COLO829 (cell line): ENCODE results near the gene KRT12.
"Not testable (repeated sequence)": the region's sequence is repeated elsewhere in the genome, so short reads cannot be mapped to it uniquely, and the experiment has no call there.

Experiments
- DNase-seq: peaks from one replicate; pipeline ENCODE4 v3.0.0; 2012; ENCODE audit warnings: low spot score

Gene KRT12

DNA sequence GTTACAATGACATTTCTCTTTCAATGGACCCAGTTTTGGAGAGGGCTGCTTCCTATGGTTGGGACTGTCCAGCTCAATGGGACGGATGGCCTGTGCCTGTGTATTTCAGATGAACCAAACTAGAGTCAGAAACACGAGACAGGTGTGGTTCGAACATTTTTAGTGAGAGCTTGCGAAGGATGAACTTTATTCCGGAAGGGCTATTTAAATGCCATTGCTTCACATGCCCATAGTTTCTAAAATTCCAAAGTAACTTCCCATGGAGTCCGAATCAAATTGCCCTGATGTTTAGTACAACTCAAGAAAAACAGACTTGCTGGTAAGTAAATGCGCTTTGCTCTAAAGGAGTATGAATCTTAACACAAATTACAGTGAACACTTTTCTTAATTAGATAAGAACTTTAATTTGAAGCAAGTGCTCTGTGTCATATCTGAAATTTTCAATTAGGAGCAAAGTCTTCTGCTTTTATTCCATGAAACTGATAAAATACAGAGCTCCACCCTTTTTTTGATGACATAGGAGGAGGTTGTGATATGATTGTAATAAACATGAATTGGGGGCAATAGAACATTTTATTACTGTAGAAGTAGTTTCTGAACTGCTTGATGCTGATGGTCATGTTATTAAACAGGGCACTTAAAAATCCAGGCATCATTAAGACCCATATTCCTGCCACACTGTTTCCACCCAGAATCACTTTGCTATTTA lies 16.8 kb upstream of the KRT12 start:
- no peak for DNase-seq

GRCh38 chr17:40883031-40883430 lies 16.0 kb upstream of the KRT12 start:
- DNase-seq = no peak

DNA sequence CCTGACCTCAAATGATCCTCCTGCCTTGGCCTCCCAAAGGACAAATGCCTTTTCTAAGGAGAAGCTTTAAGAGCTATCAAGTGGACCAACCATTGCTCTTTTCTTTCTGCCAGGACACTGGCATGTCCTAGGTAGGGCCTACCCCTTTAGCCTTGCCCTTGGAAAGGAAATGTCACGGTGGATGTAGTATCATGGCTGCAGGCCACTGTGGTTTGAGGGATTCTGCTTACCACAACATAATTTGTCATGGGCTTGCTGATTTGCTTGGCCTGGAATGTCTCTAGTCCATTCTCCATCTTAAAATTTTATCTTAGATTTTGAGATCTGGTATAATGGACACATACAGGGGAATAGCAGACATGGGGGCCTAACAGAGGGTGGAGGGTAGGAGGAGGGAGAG lies 12.0 kb upstream of the KRT12 start:
- no peak for DNase-seq

DNA sequence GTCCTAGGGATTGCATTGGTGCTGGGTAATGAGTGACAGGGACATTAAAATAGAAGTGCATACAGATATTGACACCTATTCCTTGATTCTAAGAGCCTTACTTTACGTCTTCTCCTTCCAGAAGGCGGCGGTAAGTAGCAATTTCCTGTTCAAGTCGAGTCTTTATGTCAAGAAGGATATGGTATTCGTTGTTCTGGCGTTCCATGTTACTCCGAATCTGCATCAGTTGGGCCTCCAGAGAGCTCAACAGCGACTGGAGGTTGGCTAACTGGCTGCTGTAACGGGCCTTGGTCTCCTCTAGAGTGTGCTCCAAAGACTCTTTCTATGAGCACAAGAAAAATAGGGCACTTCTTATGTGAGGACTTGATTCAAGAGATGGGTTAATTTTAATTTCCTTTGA lies 11.0 kb upstream of the KRT12 start:
- DNase-seq = no peak

DNA sequence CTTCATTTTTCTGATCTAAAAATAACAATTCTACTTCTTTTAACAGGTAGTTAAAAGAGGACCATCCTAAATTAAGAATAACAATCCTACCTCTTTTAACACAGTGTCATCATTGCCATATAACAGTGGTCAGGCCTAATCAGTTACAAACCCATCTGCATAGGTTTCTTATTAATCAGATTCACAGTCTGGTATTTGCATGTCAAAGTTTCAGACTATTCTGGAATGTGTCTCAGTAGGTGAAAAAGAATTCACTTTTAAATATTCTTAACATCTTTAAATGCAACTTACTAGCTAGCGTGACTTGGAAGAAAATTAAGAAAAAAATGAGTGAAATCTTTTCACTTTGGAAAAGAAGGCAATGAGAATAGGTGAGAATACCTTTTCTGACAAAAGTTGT lies 6.8 kb upstream of the KRT12 start:
- no peak for DNase-seq

DNA sequence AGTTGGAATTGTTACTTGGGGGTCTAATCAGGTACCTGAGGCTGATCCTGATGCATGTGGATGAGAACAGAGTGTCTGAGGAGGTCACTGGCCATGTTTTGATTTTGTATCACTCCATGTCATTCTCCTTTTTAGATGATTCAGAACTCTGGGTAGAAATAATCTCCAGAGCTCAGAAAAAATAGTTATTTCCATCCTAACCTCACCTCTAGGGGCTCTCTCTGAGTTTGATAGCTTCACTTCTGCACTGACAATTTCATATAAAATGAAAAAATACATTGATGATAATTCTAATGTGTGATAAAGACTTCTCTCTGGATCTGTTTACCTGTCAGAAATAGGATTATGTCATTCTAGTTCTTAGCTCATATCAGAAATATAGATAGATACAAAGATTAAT lies 6.2 kb upstream of the KRT12 start:
- DNase-seq = no peak

GRCh38 chr17:40872416-40872815 lies 5.4 kb upstream of the KRT12 start:
- no peak for DNase-seq

DNA sequence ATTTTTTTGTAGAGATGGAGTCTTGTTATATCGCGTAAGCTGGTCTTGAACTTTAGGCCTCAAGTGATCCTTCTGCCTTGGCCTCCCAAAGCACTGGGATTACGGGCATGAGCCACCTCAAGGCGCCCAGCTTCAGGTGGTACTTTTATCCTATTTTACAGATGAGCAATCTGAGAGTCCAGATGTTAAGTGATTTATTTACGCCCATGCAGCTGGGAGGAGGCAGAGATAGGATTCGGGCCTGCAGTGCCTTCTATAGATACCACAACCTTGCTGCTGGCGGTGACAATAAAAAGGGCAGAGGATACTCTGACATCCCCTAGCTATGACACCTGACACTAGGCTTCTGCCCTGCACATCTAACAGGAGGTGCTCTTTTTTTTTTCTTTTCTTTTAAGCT lies 4.3 kb upstream of the KRT12 start:
- DNase-seq = no peak

- DNase-seq = no peak
Measured at GRCh38 chr17:40870136-40870535, 3.1 kb upstream of the KRT12 start.

DNA sequence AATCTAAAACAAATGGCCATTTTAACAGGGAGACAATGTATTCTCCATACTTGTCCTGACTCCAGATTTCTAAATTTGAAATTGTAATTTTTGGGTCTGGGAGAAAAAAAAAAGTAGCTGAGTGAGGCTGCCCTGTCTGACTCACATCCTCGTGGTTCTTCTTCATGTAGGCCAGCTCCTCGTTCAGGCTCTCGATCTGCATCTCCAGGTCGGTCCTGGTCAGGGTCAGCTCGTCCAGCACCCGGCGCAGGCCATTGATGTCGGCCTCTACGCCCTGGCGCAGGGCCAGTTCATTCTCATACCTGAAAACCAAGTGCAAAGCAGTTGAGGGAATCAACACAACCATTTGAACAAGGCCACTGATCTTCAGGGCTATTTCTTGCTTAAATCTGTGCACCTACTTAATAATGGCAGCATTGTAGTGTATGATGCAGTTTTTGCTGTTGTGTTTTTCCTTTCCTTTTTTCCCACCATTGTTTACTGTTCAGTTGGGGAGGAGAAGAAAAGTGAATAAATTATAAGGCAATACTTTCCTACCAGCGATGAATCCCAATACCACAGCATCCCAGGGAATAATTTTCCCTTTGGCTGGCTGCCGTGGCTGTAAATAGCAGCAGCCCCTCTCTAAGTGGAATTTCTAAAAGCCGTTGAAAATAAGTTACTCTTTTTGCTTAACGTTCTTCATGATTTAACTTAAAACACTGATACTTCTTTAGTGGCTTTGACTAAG lies 2.2 kb downstream of the KRT12 start:
- DNase-seq = peak; percentile 57

- DNase-seq = no peak
Measured at GRCh38 chr17:40862985-40863733, 3.9 kb downstream of the KRT12 start.

DNA sequence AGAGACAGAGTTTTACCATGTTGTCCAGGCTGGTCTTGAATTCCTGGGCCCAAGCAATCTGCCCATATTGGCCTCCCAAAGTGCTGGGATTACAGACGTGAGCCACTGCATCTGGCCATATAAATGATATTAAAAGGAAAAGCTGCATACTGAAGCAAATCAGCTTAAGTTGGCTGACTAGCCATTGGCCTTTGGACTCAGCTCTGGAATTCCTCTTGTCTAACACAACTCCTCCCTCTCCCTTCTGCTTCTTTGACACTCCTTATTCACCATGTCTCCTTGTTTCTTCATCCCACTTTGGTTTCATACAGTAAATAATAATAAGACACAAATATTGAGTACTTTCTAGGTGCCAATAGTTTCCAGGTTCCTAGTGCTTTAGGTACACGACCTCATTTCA lies 7.5 kb downstream of the KRT12 start:
- no peak for DNase-seq

GRCh38 chr17:40858667-40859066 lies 8.4 kb downstream of the KRT12 start:
- DNase-seq = not testable (repeated sequence)

DNA sequence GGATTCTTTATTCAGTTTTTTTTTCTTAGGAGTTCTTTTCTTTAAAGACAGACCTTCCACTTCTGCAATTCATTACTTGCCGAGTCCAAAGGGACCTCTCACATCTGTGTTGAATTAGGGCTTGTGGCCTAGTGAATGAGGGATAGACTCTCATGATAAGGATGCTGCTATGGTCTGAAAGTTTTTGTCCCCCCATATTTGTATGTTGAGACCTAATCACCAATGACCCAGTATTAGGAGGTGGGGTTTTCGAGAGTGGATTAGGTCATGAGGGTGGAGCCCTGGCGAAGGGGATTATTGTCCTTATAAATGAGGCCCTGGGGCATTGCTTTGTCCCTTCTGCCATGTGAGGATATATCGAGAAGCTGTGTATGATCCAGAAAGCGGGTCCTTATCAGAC lies 9.5 kb downstream of the KRT12 start:
- DNase-seq = no peak

DNA sequence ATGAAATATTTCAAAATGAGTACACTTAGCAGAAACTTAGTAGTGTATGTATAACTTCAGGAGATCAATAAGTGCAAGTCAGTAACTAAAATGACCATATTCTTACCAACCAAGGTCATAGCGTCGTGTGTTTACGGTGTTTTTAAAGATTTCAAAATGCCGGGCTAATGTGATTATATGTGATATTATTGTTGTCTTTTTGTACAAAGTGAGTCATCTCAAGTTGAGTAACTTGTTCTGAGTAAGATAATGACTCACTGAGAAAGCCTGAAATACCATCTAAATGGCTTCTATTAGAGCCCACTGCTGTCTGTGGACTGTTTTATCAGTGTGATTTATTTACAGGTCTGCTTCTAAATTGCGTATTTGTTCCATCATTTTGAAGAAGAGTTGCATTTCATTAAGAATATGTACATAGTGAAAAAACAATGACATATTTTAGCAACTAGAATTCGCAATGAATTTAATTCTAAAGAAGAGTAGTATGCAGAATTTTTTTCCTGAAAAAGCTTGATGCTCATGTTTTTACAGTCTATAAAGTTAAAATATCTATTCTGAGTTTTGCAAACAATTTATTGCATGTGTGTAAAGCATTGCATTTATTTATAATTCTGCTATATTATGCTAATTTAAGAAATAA lies 12.7 kb downstream of the KRT12 start:
- peak; percentile 82 for DNase-seq

GRCh38 chr17:40852364-40852763 lies 14.7 kb downstream of the KRT12 start:
- DNase-seq = no peak

DNA sequence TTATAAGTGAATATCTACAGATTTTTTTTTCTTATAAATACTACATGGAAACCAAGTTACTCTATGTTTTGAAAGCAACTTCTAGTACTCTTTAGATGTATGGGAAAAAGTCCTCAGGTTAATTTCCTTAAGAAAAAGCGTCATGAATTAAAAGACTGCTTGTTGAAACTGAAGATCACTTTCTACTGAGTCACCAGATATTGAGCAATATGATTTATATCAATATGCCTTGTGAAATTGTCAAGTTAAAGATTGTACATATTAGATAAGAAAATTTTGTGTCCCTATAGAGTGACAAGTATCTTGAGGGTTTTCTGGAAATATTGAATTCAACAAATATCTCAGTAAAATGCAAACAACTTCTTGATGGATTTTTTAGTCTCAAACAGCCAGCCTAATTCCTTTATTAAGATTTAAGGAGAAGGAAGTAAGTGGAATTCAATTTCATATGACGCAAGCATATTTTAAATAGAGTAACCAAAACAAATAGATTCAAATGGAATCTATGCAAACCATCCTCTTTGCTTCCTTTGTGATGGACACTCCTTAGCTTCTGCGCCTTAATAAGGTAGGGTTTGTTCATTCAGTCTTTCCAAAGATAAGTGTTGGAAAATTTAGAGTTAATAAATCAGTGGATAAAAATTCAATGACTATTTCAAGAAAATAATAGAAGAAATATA lies 16.6 kb downstream of the KRT12 start:
- no peak for DNase-seq

DNA sequence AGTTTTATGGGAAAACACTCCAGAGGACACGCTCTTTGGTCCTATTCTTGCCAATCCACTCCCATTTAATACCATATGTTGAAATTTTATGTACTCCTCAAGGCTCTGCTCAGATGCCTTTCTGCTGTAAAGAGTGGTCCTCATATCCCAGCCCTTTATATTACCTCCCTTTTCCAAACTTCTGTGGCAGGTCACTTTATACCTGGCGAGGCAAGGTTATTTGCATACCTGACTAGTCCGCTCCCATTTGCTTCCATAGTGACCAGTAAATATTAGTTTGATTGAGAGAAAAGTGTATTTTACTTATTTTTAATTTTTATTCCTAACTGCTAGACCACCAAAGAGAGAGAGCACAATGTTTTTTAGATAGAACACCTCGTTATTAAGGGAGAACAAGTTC lies 17.3 kb downstream of the KRT12 start:
- DNase-seq = no peak

DNA sequence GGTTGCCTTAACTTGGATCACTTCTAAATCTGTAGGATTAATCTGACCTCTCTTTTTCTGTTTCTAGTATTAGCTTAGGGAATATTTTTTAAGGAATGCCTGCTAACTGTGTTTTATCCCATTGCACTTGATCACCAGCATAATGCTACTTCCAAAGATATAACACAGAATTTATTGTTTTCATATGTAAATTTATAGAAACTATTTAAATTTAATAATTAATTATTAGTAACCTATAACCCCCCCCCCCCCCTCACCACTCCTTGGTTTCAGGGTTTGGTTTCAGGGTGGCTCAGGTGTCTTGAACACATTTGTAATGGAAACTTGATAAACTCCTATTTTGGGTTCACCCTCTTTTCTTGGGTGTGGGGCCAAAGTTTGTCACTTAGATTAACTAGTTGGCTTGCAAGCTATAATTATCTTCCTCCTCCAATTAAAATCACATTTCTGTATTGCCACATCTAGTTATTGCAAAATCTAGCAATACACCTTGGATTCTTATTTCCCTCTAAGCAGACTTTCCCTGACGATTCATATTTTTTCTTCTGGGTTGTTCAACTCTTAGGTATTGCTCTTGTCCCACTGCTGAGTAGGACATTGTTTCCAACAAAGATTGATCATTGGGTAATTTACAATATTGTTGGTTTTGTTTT lies 18.3 kb downstream of the KRT12 start:
- DNase-seq = no peak

DNA sequence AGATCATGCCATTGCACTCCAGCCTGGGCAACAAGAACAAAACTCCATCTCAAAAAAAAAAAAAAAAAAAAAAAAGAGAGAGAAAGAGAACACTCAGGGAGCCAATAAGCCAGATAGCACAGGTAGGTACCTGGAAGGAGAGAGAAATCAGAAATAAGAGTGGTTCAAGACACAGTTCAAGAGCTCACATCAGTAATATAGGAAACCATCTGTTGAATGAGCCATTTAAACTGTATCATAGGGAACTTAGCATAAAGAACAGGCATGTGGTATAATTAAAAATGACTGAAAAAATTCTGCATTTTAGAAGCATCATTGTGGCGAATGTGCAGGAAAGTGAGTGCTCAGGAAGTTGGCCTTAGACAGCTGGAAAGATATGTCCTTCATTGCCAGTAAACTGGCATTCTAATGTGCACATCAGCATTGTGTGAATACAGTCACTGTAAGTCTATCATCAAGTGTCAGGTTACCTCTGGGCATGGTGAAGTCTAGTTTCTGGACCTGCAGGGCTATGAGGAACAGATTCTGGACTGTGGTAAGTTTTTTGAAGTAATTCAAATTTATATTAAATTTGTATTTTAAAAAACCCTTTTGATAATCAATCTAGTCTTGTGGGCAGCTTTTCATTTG lies 20.4 kb downstream of the KRT12 start:
- DNase-seq = no peak

DNA sequence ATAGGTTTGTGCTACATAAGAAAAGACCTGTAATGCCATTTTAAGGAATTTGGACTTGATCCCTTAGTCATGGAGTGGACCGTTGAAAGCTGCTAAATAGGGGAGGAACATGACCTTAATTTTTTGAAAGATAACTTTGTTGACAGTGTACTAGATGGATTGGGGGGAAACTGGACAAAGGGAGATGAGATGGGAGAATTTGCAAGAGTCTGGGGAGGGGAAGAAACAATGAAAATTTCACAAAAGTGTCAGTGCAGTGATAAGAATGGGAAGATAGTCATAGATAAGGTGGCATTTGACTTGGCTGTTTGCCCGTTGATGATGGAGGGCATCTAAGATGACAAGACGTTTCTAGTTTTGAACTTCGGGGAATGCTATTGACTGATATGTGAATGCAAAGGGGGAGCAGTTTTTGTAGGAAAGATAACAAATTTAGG lies 22.3 kb downstream of the KRT12 start:
- DNase-seq = no peak
